SK-N-SH (cell line): ENCODE results near the gene C13orf46. TPM values are rescaled to one million over a fixed set of nuclear protein-coding genes. Genes with fewer than 3 reads are reported as not detected.

Experiments
- CTCF ChIA-PET: fragments of 300-600, 350-600 bp; formaldehyde crosslinking; extraction: SDS; loops from one replicate; lab custom pipeline; 2021; lab: Yijun Ruan, JAX
- POLR2A ChIA-PET: fragments of 350-600 bp; sonication (Branson Sonifier 250); formaldehyde crosslinking; extraction: SDS; loops from one replicate; lab custom pipeline; 2020; ENCODE audit warnings: antibody characterized with exemption, inconsistent platforms; lab: Yijun Ruan, JAX
- DNase-seq: peaks from one replicate; pipeline ENCODE4 v3.0.0; 2012
- H2AFZ ChIP-seq: fragments of 200-600 bp; sonication (generic); 2 replicates; pipeline ENCODE4 v1.8.1; 2016; ENCODE audit warnings: antibody characterized with exemption, mild to moderate bottlenecking, low read depth
- H3F3A ChIP-seq: fragments of 200-600 bp; sonication (generic); replicated peaks from 2 replicates; pipeline ENCODE3; 2016; ENCODE audit warnings: antibody characterized with exemption, mild to moderate bottlenecking; ENCODE audit not compliant: insufficient read depth
- H3K27ac ChIP-seq, 2 experiments: fragments of 200-500 bp in 1 of 2; fragments of 200-600 bp in 1 of 2; sonication (Bioruptor generic) in 1 of 2; sonication (generic), shearing (Covaris generic) in 1 of 2; 2 replicates each; pipeline versions ENCODE4 v1.5.1 to v1.6.1; 2014 to 2016; ENCODE audit warnings: low read depth in 2 of 2, inconsistent platforms in 1 of 2, low read length in 1 of 2, mild to moderate bottlenecking in 1 of 2, mixed read lengths in 1 of 2
- H3K27me3 ChIP-seq: fragments of 200-600 bp; sonication (generic), shearing (Covaris generic); 2 replicates; pipeline ENCODE4 v1.6.1; 2016; ENCODE audit warnings: mixed run types; ENCODE audit not compliant: insufficient read depth
- H3K36me3 ChIP-seq, 2 experiments: fragments of 200-500 bp in 1 of 2; fragments of 200-600 bp in 1 of 2; sonication (Bioruptor generic) in 1 of 2; sonication (generic) in 1 of 2; replicated peaks in 1 of 2; 2 replicates each; pipeline versions ENCODE3 to v1.5.1; 2014 to 2016; ENCODE audit warnings: low read length in 1 of 2, mild to moderate bottlenecking in 1 of 2; ENCODE audit not compliant: insufficient read depth in 2 of 2, control insufficient read depth in 1 of 2
- H3K4me1 ChIP-seq, 2 experiments: fragments of 200-500 bp in 1 of 2; fragments of 200-600 bp in 1 of 2; sonication (Bioruptor generic) in 1 of 2; sonication (generic), shearing (Covaris generic) in 1 of 2; 2 replicates each; pipeline versions ENCODE4 v1.5.1 to v1.6.1; 2014 to 2016; ENCODE audit warnings: low read depth in 1 of 2, low read length in 1 of 2, mixed run types in 1 of 2; ENCODE audit not compliant: insufficient read depth in 2 of 2, control insufficient read depth in 1 of 2
- H3K4me2 ChIP-seq: fragments of 200-600 bp; sonication (generic), shearing (Covaris generic); 2 replicates; pipeline ENCODE4 v1.6.1; 2017; ENCODE audit warnings: mixed run types
- H3K4me3 ChIP-seq, 2 experiments: fragments of 200-500 bp in 1 of 2; fragments of 200-600 bp in 1 of 2; sonication (Bioruptor generic) in 1 of 2; sonication (generic), shearing (Covaris generic) in 1 of 2; 2 replicates each; pipeline versions ENCODE4 v1.5.1 to v1.8.1; 2014 to 2016; ENCODE audit warnings: low read depth in 2 of 2, inconsistent platforms in 1 of 2, low read length in 1 of 2, mild to moderate bottlenecking in 1 of 2, mixed read lengths in 1 of 2, moderate library complexity in 1 of 2
- H3K79me2 ChIP-seq: fragments of 200-600 bp; sonication (generic); 2 replicates; pipeline ENCODE4 v1.8.1; 2017; ENCODE audit warnings: mild to moderate bottlenecking; ENCODE audit not compliant: insufficient read depth
- H3K9ac ChIP-seq: fragments of 200-600 bp; sonication (generic); 2 replicates; pipeline ENCODE4 v1.6.1; 2017; ENCODE audit warnings: mixed run types
- H3K9me2 ChIP-seq: fragments of 200-600 bp; sonication (generic); 2 replicates; pipeline ENCODE4 v1.6.1; 2017; ENCODE audit warnings: mixed run types
- H3K9me3 ChIP-seq: fragments of 200-600 bp; sonication (generic); 2 replicates; pipeline ENCODE4 v1.6.1; 2017; ENCODE audit warnings: mixed run types, mild to moderate bottlenecking, moderate library complexity
- H4K20me1 ChIP-seq: fragments of 200-600 bp; sonication (generic); 2 replicates; pipeline ENCODE4 v1.6.1; 2017; ENCODE audit warnings: mild to moderate bottlenecking, mixed run types; ENCODE audit not compliant: insufficient read depth
- EP300 ChIP-seq, 2 experiments: IDR thresholded peaks; 2 replicates each; pipeline versions ENCODE4 v1.4.0 to v1.6.1; 2012; ENCODE audit warnings: borderline replicate concordance in 1 of 2, low read depth in 1 of 2, low read length in 1 of 2
- EZH2phosphoT487 ChIP-seq: fragments of 200-600 bp; sonication (generic); IDR thresholded peaks from 2 replicates; pipeline ENCODE4 v1.6.1; 2017; ENCODE audit warnings: low read depth, mixed run types, mild to moderate bottlenecking, antibody characterized with exemption, moderate library complexity, borderline replicate concordance
- FOXJ3 ChIP-seq: sonication (generic); formaldehyde crosslinking; IDR thresholded peaks from 2 replicates; pipeline ENCODE4 v1.5.1; 2020; ENCODE audit warnings: mild to moderate bottlenecking, missing genetic modification reagents
- GATA2 ChIP-seq: sonication (generic); formaldehyde crosslinking; IDR thresholded peaks from 2 replicates; pipeline ENCODE4 v1.5.0; 2020; ENCODE audit warnings: mild to moderate bottlenecking, missing genetic modification reagents
- MAX ChIP-seq: IDR thresholded peaks from 2 replicates; pipeline ENCODE4 v1.4.0; 2012; ENCODE audit warnings: low read depth
- MEF2A ChIP-seq: IDR thresholded peaks from 2 replicates; pipeline ENCODE4 v1.4.0; 2012; ENCODE audit warnings: low read depth, borderline replicate concordance
- RAD21 ChIP-seq: IDR thresholded peaks from 2 replicates; pipeline ENCODE4 v1.6.1; 2012; ENCODE audit warnings: mild to moderate bottlenecking, low read length
- REST ChIP-seq: IDR thresholded peaks from 2 replicates; pipeline ENCODE4 v1.6.1; 2012; ENCODE audit warnings: mild to moderate bottlenecking, low read depth, low read length, moderate library complexity
- RFX5 ChIP-seq: IDR thresholded peaks from 2 replicates; pipeline ENCODE4 v1.6.1; 2012; ENCODE audit warnings: mild to moderate bottlenecking, improper control_type of control experiment, low read length
- SIN3A ChIP-seq: IDR thresholded peaks from 2 replicates; pipeline ENCODE4 v1.6.1; 2012; ENCODE audit warnings: low read depth, mild to moderate bottlenecking, low read length, moderate library complexity, borderline replicate concordance
- SMC3 ChIP-seq: IDR thresholded peaks from 2 replicates; pipeline ENCODE4 v1.6.1; 2012; ENCODE audit warnings: low read depth, low read length, improper control_type of control experiment
- TAF1 ChIP-seq: IDR thresholded peaks from 2 replicates; pipeline ENCODE4 v1.6.1; 2012; ENCODE audit warnings: low read depth, mild to moderate bottlenecking, low read length, moderate library complexity, borderline replicate concordance
- ZBTB33 ChIP-seq: IDR thresholded peaks from 2 replicates; pipeline ENCODE4 v1.4.0; 2012; ENCODE audit warnings: low read depth, borderline replicate concordance
- WGBS: methylation state at CpG from one replicate; pipeline ENCODE4 v1.1.6; 2017; ENCODE audit warnings: low lambda C conversion rate; 5-methylcytosine and 5-hydroxymethylcytosine counted together
- polyA plus RNA-seq, 3 experiments: library from polyadenylated mRNA; depleted of rRNA; stranded (reverse); fragments of >200 nt; gene quantifications; 2 replicates each; pipeline ENCODE4 v1.2.3, GENCODE V29; 2012

Gene C13orf46
- polyA plus RNA-seq, 1 of the 3 experiments (the other 2 are of a cell fraction) = 1.7 TPM

GRCh38 chr13:113947311-113948033, 26.4 kb downstream of the C13orf46 start (continued):
- TF ChIP-seq SIN3A (no peak), MEF2A (no peak), SMC3 (peak; percentile 37; the same call in 1 of the 2 replicates), EP300 (IDR thresholded peaks at IDR 0.05; ENCODE audit: borderline replicate concordance in 1 of 2, low read depth in 1 of 2, low read length in 1 of 2) (no peak), RAD21 (peak; percentile 44), GATA2 (CRISPR knock-in tag) (no peak)

- Histone ChIP-seq H3K9ac (no peak overlapping the region), H3K9me2 (no peaks in the 10 kb centered on the region), H3K27me3 (no peaks in the 10 kb centered on the region), H3F3A (no peaks in the 10 kb centered on the region), H3K27ac (no peak overlapping the region), H3K36me3 (no peaks in the 10 kb centered on the region), H3K4me3 (no peak overlapping the region), H3K4me2 (no peak overlapping the region), H3K79me2 (no peaks in the 10 kb centered on the region), H4K20me1 (no peaks in the 10 kb centered on the region), H3K9me3 (no peaks in the 10 kb centered on the region), H2AFZ (no peak overlapping the region), H3K4me1 (peaks cover 0 to 7% of the 10 kb centered on the region in 2 experiments; a peak in 1 of 4 replicates)
- ChIA-PET CTCF (interaction anchor here (1.3 to 1.5 kb wide), 3 partner anchors 11 to 126 kb away, joined by 3 to 4 read pairs (median 3); no protein-coding TSS in a partner anchor), POLR2A (no interaction called here)
- peak; percentile 28 for DNase-seq
- 91% methylated on average over 7 of the region's 26 CpGs for WGBS
- no peak for TF ChIP-seq SIN3A
- no peak for TF ChIP-seq ZBTB33
- TF ChIP-seq MEF2A = no peak
- no peak for TF ChIP-seq RFX5
- no peak for TF ChIP-seq FOXJ3 (CRISPR knock-in tag)
- TF ChIP-seq EZH2phosphoT487 = no peak
- TF ChIP-seq REST = no peak
- TF ChIP-seq MAX = no peak
- TF ChIP-seq TAF1 = no peak
Observed at GRCh38 chr13:113946409-113947181, 27.3 kb downstream of the C13orf46 start.
